COLO668 (cell line): ENCODE measurements around the gene GPR148.

Source experiments
- DNase-seq: peaks from one replicate; lab custom pipeline; 2025; ENCODE audit not compliant: unreplicated experiment; lab: John Stamatoyannopoulos, UW

The GPR148 gene

DNA sequence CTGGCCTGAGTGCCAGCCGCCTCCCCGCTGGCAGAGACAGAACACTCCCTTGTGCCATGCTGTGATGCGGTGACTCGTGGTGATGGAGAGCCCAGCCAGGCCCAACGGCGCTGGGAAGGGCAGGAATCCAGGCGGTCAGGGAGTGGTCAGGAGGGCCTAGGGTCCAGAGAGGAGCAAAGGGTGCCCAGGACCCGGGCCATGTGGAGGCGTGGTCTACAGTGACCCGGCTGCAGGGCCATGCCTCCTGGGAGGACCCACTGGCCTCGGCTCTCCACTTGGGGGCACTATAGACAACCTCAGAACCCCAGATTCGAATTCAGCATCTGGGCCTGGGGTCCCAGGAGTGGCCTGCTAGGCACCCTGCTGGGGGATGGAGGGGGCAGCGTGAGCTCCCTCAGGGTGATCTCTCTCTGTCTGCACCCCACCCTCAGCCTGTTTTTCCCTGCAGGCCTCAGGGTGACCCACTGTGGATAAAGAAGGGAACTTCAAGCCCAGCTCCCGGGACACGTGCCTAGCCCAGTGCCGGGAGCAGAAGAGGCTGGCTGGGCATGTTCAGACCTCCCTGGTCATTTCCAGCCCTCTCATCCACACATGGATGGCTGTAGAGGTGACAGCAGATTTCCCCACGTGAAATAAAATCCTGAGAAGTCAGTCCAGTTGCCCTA lies 39.5 kb downstream of the GPR148 start:
- no peak for DNase-seq

DNA sequence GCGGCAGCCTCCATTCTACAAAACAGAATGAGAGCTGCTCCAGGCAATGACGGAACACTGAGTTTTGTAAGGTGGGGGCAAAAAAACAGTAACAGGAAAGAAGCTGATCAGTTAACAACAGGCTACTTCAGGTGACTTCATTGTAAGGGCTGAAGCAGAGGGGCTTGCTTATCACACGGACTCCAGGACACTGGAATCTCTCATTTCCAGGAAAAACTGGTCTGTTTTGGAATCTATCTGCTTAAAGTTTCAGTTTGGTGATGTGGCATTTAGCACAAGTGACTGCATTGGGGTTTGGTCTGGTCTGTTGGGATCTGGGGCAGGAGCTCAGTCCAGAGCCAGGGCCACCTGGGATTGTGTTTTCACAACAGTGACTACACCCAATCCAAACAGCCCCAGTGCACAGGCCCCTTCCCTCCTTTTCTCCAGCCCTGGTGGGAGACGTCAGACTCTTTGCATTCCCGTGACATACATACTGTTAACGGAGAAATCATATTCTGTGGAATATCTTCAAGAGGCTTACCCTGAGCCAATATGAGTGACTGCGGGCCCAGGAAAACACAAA lies 40.6 kb downstream of the GPR148 start:
- DNase-seq = no peak

DNA sequence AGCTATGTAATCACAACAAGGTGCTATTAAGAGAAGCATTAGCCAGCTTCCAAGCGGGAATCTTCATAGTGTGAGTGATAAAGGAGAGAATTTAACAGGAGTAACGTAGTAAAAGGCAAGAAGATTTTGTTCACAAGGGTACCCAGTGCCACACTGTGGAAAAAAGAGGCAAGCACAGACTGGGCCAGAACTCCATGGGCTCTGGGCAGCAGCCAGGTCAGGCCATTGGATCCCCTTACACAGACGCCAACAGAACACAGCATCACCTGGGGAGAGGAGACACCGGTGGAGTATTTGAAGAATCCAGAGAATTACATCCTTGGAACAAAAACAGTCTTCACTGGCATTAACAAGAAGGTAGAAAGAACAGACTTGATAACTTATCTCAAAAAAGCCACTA lies 47.7 kb downstream of the GPR148 start:
- DNase-seq = no peak

DNA sequence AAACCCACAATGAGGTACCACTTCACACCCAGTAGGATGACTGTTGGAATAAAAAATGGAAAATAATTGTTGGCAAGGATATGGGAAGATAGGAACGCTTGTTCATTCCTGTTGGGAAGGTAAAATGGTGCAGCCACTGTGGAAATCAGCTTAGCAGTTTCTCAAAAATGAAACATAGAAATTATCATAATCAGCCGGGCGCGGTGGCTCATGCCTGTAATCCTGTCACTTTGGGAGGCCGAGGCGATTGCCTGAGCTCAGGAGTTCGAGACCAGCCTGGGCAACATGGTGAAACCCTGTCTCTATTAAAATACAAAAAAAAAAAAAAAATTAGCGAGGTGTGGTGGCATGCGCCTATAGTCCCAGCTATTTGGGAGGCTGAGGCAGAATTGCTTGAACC lies 49.9 kb downstream of the GPR148 start:
- DNase-seq = no peak
